Measurements from ENCODE around the gene ENTPD3.

Gene ENTPD3

DNA sequence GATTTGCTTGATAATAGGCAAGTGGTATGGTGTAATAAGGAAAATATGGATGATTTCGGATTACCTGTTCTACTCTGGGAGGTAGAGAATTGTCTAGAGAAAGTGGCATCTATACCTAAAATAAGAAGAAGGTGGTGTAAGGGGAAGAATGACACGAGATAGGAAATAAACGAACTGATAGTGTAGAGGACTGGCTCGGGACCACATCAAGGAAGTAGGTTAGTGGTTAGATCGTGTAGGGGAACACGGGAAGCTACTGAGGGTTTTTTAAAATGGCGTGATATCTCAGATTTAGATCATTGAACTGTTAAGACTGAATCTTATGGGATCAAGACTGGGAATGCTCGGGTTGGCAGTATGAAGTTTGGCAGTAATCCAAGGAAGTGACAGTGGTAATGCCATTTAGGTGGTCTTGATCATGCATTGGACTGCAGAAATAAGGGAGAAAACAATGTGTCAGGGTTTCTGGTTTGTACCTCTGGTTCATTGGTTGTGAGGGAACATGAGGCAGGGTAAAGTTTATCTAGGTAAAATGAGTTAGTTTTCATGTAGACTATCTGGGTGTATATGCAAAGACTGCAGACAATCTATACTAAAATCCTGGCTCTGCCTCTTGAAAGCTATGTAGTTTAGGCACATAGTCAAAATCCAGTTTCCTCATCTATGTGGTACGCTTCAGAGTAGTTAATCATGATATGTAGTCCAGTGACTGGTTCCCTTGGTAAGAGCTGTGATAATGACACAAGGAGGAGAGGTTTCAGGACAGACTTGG lies 77.5 kb downstream of the ENTPD3 start:
- TF ChIP-seq POLR2A (IDR thresholded peaks at IDR 0.05; ENCODE audit: low read depth, low read length) (no peak; the same call in 1 of the 2 replicates), POLR2AphosphoS5 (IDR thresholded peaks at IDR 0.05; ENCODE audit: low read depth, low read length) (peak; percentile 75)
- DNase-seq (ENCODE audit: insufficient read length, low spot score) (no peak), FAIRE-seq (no peak)

DNA sequence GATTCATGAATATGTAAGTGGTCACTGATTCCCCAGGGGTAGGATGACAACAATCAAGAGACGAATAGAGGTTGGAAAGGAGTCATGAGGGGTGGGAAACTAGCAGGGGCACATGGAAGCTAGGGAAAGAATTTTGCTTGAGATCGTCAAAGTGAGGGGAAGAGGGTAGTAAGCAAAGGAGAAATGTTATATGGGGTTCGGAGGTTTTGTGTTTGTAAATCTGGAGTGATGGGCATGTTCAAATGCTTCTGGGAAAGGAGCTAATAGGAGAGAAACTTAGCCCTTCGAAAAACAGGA lies 78.1 kb downstream of the ENTPD3 start:
- TF ChIP-seq POLR2A (IDR thresholded peaks at IDR 0.05; ENCODE audit: low read depth, low read length): peak; percentile 37; the same call in 1 of the 2 replicates
- TF ChIP-seq POLR2AphosphoS5 (IDR thresholded peaks at IDR 0.05; ENCODE audit: low read depth, low read length): no peak
- DNase-seq (ENCODE audit: insufficient read length, low spot score) (no peak), FAIRE-seq (no peak)

DNA sequence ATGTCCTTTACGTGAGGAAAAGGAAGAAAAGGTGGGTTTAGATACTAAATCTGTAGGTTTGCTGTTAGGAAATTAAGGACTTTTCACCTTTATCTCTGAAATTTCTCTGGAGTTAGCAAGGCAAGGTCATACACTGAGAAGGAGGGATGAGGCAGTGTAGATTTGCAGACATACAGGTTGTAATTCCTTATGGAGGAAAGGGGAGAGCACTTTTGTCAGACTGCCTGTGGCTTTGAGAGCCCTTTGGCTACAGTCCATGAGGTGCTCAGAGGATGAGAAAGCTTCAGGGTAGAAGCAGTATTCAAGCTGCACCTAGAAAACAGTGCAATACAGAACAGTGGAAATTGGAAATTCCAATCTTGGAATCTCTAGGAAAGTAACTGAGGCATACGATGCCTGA lies 78.5 kb downstream of the ENTPD3 start:
- no peak for DNase-seq (ENCODE audit: insufficient read length, low spot score)
- TF ChIP-seq PAX5 (IDR thresholded peaks at IDR 0.05; ENCODE audit: insufficient read depth, low read length, severe bottlenecking): no peak
- no peak for TF ChIP-seq POLR2A (IDR thresholded peaks at IDR 0.05; ENCODE audit: low read depth, low read length)
- no peak for TF ChIP-seq POU2F2 (IDR thresholded peaks at IDR 0.05; ENCODE audit: low read depth, low read length)
- TF ChIP-seq POLR2AphosphoS5 (IDR thresholded peaks at IDR 0.05; ENCODE audit: low read depth, low read length): no peak
- no peak for TF ChIP-seq TAF1 (IDR thresholded peaks at IDR 0.05; ENCODE audit: low read depth, low read length)
- TF ChIP-seq SPI1 (IDR thresholded peaks at IDR 0.05; ENCODE audit: low read depth, low read length): no peak
- FAIRE-seq: no peak

DNA sequence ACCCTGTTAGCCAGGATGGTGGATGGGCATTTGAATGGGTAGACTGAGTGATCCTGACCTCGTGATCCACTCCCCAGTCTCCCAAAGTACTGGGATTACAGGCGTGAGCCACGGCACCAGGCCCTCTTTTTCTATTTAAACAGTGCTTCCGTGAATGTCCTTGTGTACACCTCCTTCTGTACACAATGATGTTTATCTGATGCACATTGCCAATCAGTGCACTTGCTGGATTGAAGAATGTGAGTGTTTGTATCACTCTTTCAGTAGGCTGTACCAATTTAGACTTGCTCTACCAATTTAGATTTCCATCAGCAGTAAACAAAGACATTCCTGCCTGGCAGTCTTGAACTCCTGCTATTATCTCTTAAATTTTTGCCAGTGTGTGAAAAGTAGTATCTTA lies 81.0 kb downstream of the ENTPD3 start:
- DNase-seq (ENCODE audit: insufficient read length, low spot score) (no peak), FAIRE-seq (no peak)
- TF ChIP-seq TAF1 (IDR thresholded peaks at IDR 0.05; ENCODE audit: low read depth, low read length) (no peak), POU2F2 (IDR thresholded peaks at IDR 0.05; ENCODE audit: low read depth, low read length) (no peak), POLR2AphosphoS5 (IDR thresholded peaks at IDR 0.05; ENCODE audit: low read depth, low read length) (no peak), PAX5 (IDR thresholded peaks at IDR 0.05; ENCODE audit: insufficient read depth, low read length, severe bottlenecking) (no peak), SPI1 (IDR thresholded peaks at IDR 0.05; ENCODE audit: low read depth, low read length) (no peak), POLR2A (IDR thresholded peaks at IDR 0.05; ENCODE audit: low read depth, low read length) (no peak)

DNA sequence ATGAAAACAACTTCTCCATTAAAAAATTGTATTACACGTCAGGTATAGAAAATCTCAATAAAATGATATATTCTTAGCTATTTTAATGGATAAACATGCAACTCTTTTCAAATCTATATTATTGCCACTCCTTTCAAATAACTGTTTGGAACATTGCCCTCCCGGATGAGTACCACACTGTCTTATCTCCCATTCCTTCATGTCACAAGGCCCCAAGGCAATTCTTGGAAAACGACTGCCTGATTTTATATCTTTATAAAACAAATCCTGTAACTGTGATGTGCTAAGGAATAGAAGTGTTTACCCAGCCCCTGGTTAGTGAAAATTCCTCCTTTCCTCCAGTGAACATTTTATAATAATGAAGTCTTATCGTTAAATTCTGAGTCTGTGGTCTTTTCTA lies 83.7 kb downstream of the ENTPD3 start:
- DNase-seq (ENCODE audit: insufficient read length, low spot score) (no peak), FAIRE-seq (no peak)
- no peak for TF ChIP-seq POLR2AphosphoS5 (IDR thresholded peaks at IDR 0.05; ENCODE audit: low read depth, low read length)
- TF ChIP-seq PAX5 (IDR thresholded peaks at IDR 0.05; ENCODE audit: insufficient read depth, low read length, severe bottlenecking): no peak
- no peak for TF ChIP-seq SPI1 (IDR thresholded peaks at IDR 0.05; ENCODE audit: low read depth, low read length)
- TF ChIP-seq TAF1 (IDR thresholded peaks at IDR 0.05; ENCODE audit: low read depth, low read length): no peak
- TF ChIP-seq POLR2A (IDR thresholded peaks at IDR 0.05; ENCODE audit: low read depth, low read length): no peak
- no peak for TF ChIP-seq POU2F2 (IDR thresholded peaks at IDR 0.05; ENCODE audit: low read depth, low read length)

DNA sequence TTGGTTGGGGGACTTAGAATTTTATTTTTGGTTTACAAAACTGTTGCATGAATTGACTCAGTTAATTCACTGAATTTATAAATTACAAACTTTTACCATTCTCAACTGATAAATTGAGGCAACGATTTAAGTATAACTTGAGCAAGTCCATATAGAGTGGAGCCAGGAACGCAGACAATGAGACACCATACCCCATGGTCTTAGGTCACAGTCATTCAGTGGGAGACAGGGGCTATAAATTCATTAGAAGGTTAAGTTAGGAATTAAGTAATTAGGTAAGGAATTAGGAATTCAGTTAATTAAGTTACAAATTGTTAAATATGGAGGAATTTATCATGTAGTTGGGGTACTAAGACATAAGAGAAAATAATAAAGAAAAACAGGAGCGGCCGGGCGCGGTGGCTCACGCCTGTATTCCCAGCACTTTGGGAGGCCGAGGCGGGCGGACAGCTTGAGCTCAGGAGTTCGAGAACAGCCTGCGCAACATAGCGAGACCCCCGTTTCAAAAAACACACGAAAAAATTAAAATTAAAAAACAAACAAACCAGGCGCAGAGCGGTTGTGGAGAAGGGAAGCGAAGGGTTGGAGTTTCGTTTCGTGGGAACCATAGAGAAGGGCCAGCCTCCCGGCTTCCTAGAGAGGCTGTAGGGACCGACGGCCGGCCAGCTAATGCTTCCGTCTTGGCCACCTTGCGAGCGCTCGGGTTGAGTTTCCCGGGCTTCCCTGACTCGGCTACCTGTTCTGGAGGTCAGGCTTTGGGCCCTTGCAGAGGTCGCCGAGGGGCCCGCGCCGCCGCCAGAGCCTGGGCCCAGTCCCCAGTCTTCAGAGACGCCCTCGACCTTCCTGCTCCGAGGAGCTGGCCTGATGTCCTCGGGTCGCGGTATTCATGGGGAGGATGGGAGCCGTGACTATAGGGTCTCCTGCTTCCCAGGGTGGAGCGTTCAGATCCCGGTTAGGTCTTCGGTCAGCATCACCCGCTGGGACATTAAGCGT lies 89.8 kb downstream of the ENTPD3 start, which contains the start of gene ZNF619:
TSS of gene ZNF619 (plus strand) at position 645 of the 993 bp plus-strand sequence. CDS start 858 bp downstream, outside the sequence.
- DNase-seq (ENCODE audit: insufficient read length, low spot score) (peak; percentile 59), FAIRE-seq (peak; percentile 78)
- peak; percentile 77; the same call in 1 of the 2 replicates for TF ChIP-seq TAF1 (IDR thresholded peaks at IDR 0.05; ENCODE audit: low read depth, low read length)
- no peak for TF ChIP-seq SPI1 (IDR thresholded peaks at IDR 0.05; ENCODE audit: low read depth, low read length)
- 0 out of 2 replicates have a peak, but pooled peaks have one; percentile 16 for TF ChIP-seq POLR2A (IDR thresholded peaks at IDR 0.05; ENCODE audit: low read depth, low read length)

DNA sequence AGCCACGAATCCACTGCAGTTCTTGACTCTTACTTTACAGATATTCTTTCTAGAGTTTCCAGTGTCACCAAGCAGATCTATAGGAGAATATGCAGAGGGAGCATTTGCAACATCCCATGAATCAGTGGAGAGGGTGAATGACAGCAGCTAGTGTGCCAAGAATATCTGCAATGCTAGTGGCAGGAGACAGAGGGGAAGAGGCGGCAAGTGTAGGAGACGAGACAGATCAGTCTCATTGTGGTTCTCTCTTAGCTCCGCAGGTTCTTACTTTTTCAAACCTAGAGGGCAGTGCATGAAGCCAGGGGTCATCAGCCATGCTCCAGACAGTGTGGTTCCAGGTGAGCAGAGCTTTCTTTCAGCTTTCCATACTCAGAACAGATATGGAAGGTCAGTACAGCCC lies 90.7 kb downstream of the ENTPD3 start:
- DNase-seq (ENCODE audit: insufficient read length, low spot score) (no peak), FAIRE-seq (peak; percentile 65)
- TF ChIP-seq PAX5 (IDR thresholded peaks at IDR 0.05; ENCODE audit: insufficient read depth, low read length, severe bottlenecking): no peak
- TF ChIP-seq TAF1 (IDR thresholded peaks at IDR 0.05; ENCODE audit: low read depth, low read length): no peak
- TF ChIP-seq SPI1 (IDR thresholded peaks at IDR 0.05; ENCODE audit: low read depth, low read length): no peak
- TF ChIP-seq POU2F2 (IDR thresholded peaks at IDR 0.05; ENCODE audit: low read depth, low read length): no peak
- no peak for TF ChIP-seq POLR2A (IDR thresholded peaks at IDR 0.05; ENCODE audit: low read depth, low read length)
- TF ChIP-seq POLR2AphosphoS5 (IDR thresholded peaks at IDR 0.05; ENCODE audit: low read depth, low read length): no peak
